ENCODE results near the gene ZSWIM7.

Gene ZSWIM7

GRCh38 chr17:15928286-15928785, 71.2 kb downstream of the ZSWIM7 start:
- no peak for DNase-seq (ENCODE audit: low read depth)

Data from non-pigmented ciliary epithelial cell (primary cell).